Activated T-helper 2 cell treated with anti-CD3 and anti-CD28 coated beads, Interferon-gamma antibody, Interleukin-2, Interleukin-4, amounts not matched to agents 10 μg/mL and 5 μg/mL and 100 μg/mL, durations not matched to agents 14 hours and 24 hours and 36 hours (primary cell): ENCODE measurements around the gene OSBPL10. TPM values are rescaled to one million over a fixed set of nuclear protein-coding genes. Genes with fewer than 3 reads are reported as not detected.
"Not testable (repeated sequence)": the region's sequence is repeated elsewhere in the genome, so short reads cannot be mapped to it uniquely, and the experiment has no call there.

Source experiments
- DNase-seq: peaks from one replicate; pipeline ENCODE4 v3.0.0; 2021; ENCODE audit warnings: low spot score
- H3K27ac Mint-ChIP-seq: one replicate; pipeline ENCODE4 v1.8.0; 2021; ENCODE audit warnings: mixed read lengths
- H3K27me3 Mint-ChIP-seq: one replicate; pipeline ENCODE4 v1.8.0; 2021; ENCODE audit warnings: low read depth, mixed read lengths
- H3K36me3 Mint-ChIP-seq: one replicate; pipeline ENCODE4 v1.8.0; 2021; ENCODE audit warnings: low read depth, mixed read lengths
- H3K4me1 Mint-ChIP-seq: one replicate; pipeline ENCODE4 v1.8.0; 2021; ENCODE audit warnings: low read depth, mixed read lengths
- H3K4me3 Mint-ChIP-seq: one replicate; pipeline ENCODE4 v1.8.0; 2021; ENCODE audit warnings: low read depth, mild to moderate bottlenecking, moderate library complexity, mixed read lengths
- H3K9me3 Mint-ChIP-seq: one replicate; pipeline ENCODE4 v1.8.0; 2021; ENCODE audit warnings: mixed read lengths
- intact Hi-C: fragments of 100-400 bp; cut with micrococcal nuclease; formaldehyde crosslinking; loops from one replicate; pipeline ENCODE4 v1.15.1; 2023
- total RNA-seq: library from RNA; stranded (reverse); gene quantifications from 2 replicates; pipeline ENCODE4 v1.2.3, GENCODE V29; 2022

Gene OSBPL10
- total RNA-seq, 1 donor from 2014 or later = 42.5 TPM

- Mint-ChIP-seq H3K27ac (no peak overlapping the region), H3K27me3 (peaks cover 4% of the 10 kb centered on the region), H3K4me3 (no peak overlapping the region), H3K9me3 (no peaks in the 10 kb centered on the region), H3K4me1 (no peaks in the 10 kb centered on the region), H3K36me3 (no peaks in the 10 kb centered on the region)
- no peak for DNase-seq
- intact Hi-C loops = no loop called here
Observed at GRCh38 chr3:31789429-31789828, 191.6 kb downstream of the OSBPL10 start.

GRCh38 chr3:31785734-31786133, 195.3 kb downstream of the OSBPL10 start:
- Mint-ChIP-seq H3K4me1 (no peaks in the 10 kb centered on the region), H3K27me3 (peaks cover 3% of the 10 kb centered on the region)
- DNase-seq = no peak

GRCh38 chr3:31785286-31785685, 195.8 kb downstream of the OSBPL10 start:
- Mint-ChIP-seq H3K4me1 (no peaks in the 10 kb centered on the region), H3K4me3 (no peak overlapping the region), H3K27me3 (peaks cover 2% of the 10 kb centered on the region), H3K27ac (no peak overlapping the region), H3K36me3 (no peaks in the 10 kb centered on the region), H3K9me3 (peaks cover 4% of the 10 kb centered on the region)
- no peak for DNase-seq
- intact Hi-C loops = no loop called here

More at GRCh38 chr3:31785734-31786133, 195.3 kb downstream of the OSBPL10 start:
- H3K27ac Mint-ChIP-seq = no peak overlapping the region
- no peaks in the 10 kb centered on the region for H3K36me3 Mint-ChIP-seq
- intact Hi-C loops = no loop called here
- H3K4me3 Mint-ChIP-seq = no peak overlapping the region
- no peaks in the 10 kb centered on the region for H3K9me3 Mint-ChIP-seq

- DNase-seq, H3K4me3 Mint-ChIP-seq, intact Hi-C loops, H3K27ac Mint-ChIP-seq, H3K4me1 Mint-ChIP-seq, H3K27me3 Mint-ChIP-seq, H3K36me3 Mint-ChIP-seq: not testable (repeated sequence)
- peaks cover 13% of the 10 kb centered on the region for H3K9me3 Mint-ChIP-seq
Observed at GRCh38 chr3:31783851-31784250, 197.2 kb downstream of the OSBPL10 start.

- H3K27ac Mint-ChIP-seq, DNase-seq, H3K4me1 Mint-ChIP-seq, H3K36me3 Mint-ChIP-seq, H3K4me3 Mint-ChIP-seq, intact Hi-C loops, H3K27me3 Mint-ChIP-seq: not testable (repeated sequence)
- peaks cover 14% of the 10 kb centered on the region for H3K9me3 Mint-ChIP-seq
Observed at GRCh38 chr3:31782306-31782705, 198.8 kb downstream of the OSBPL10 start.

GRCh38 chr3:31779514-31779913, 201.5 kb downstream of the OSBPL10 start:
- Mint-ChIP-seq H3K27ac (no peak overlapping the region), H3K9me3 (peaks cover 14% of the 10 kb centered on the region), H3K36me3 (peaks cover 14% of the 10 kb centered on the region), H3K4me3 (no peak overlapping the region), H3K27me3 (no peaks in the 10 kb centered on the region), H3K4me1 (peaks cover 15% of the 10 kb centered on the region)
- DNase-seq = no peak
- intact Hi-C loops = no loop called here

GRCh38 chr3:31777887-31778286, 203.2 kb downstream of the OSBPL10 start:
- Mint-ChIP-seq H3K36me3 (peaks cover 14% of the 10 kb centered on the region), H3K27ac (no peak overlapping the region), H3K4me1 (peaks cover 23% of the 10 kb centered on the region), H3K4me3 (no peak overlapping the region), H3K9me3 (peaks cover 14% of the 10 kb centered on the region), H3K27me3 (no peaks in the 10 kb centered on the region)
- intact Hi-C loops = no loop called here
- no peak for DNase-seq

- Mint-ChIP-seq H3K4me1 (peaks cover 29% of the 10 kb centered on the region), H3K4me3 (no peak overlapping the region), H3K27ac (peak overlapping the region; percentile 8), H3K27me3 (no peaks in the 10 kb centered on the region), H3K36me3 (peaks cover 14% of the 10 kb centered on the region), H3K9me3 (peaks cover 14% of the 10 kb centered on the region)
- DNase-seq = no peak
- intact Hi-C loops = no loop called here
Observed at GRCh38 chr3:31777092-31777491, 204.0 kb downstream of the OSBPL10 start.

- H3K27ac Mint-ChIP-seq = no peak overlapping the region
- intact Hi-C loops = no loop called here
- peaks cover 38% of the 10 kb centered on the region for H3K4me1 Mint-ChIP-seq
- peaks cover 14% of the 10 kb centered on the region for H3K36me3 Mint-ChIP-seq
- H3K27me3 Mint-ChIP-seq = no peaks in the 10 kb centered on the region
- no peak for DNase-seq
- H3K9me3 Mint-ChIP-seq = peaks cover 14% of the 10 kb centered on the region
- H3K4me3 Mint-ChIP-seq = no peak overlapping the region
Observed at GRCh38 chr3:31776016-31776415, 205.0 kb downstream of the OSBPL10 start.

- no peak overlapping the region for H3K4me3 Mint-ChIP-seq
- H3K27me3 Mint-ChIP-seq = no peaks in the 10 kb centered on the region
- H3K27ac Mint-ChIP-seq = peak overlapping the region; percentile 58
- peaks cover 11% of the 10 kb centered on the region for H3K9me3 Mint-ChIP-seq
- intact Hi-C loops = no loop called here
- peaks cover 14% of the 10 kb centered on the region for H3K36me3 Mint-ChIP-seq
- no peak for DNase-seq
- peaks cover 41% of the 10 kb centered on the region for H3K4me1 Mint-ChIP-seq
Observed at GRCh38 chr3:31775383-31775782, 205.7 kb downstream of the OSBPL10 start.

GRCh38 chr3:31772758-31773473, 208.1 kb downstream of the OSBPL10 start:
- Mint-ChIP-seq H3K4me1 (peaks cover 51% of the 10 kb centered on the region), H3K4me3 (no peak overlapping the region), H3K27me3 (no peaks in the 10 kb centered on the region), H3K36me3 (peaks cover 14% of the 10 kb centered on the region), H3K27ac (peak overlapping the region; percentile 85), H3K9me3 (no peaks in the 10 kb centered on the region)
- DNase-seq = no peak
- intact Hi-C loops = loop anchor here (1.0 to 5.0 kb wide), 5 partner anchors 18 to 1006 kb away; partner anchors contain the start of gene STT3B

GRCh38 chr3:31772272-31772671, 208.8 kb downstream of the OSBPL10 start:
- intact Hi-C loops = loop anchor here (1.0 to 5.0 kb wide), 5 partner anchors 17 to 1005 kb away; partner anchors contain the start of gene STT3B
- H3K9me3 Mint-ChIP-seq = no peaks in the 10 kb centered on the region

GRCh38 chr3:31770822-31771326, 210.2 kb downstream of the OSBPL10 start:
- Mint-ChIP-seq H3K27ac (no peak overlapping the region), H3K4me1 (peaks cover 59% of the 10 kb centered on the region)

More at GRCh38 chr3:31772272-31772671, 208.8 kb downstream of the OSBPL10 start:
- Mint-ChIP-seq H3K27me3 (no peaks in the 10 kb centered on the region), H3K36me3 (peaks cover 7% of the 10 kb centered on the region), H3K4me1 (peaks cover 54% of the 10 kb centered on the region), H3K27ac (peak overlapping the region; percentile 85), H3K4me3 (no peak overlapping the region)
- no peak for DNase-seq

More at GRCh38 chr3:31770822-31771326, 210.2 kb downstream of the OSBPL10 start:
- intact Hi-C loops = loop anchor here (5.0 kb wide), 2 partner anchors 156 to 1004 kb away; no protein-coding TSS in a partner anchor
- Mint-ChIP-seq H3K4me3 (no peak overlapping the region), H3K27me3 (no peaks in the 10 kb centered on the region), H3K9me3 (no peaks in the 10 kb centered on the region), H3K36me3 (peaks cover 5% of the 10 kb centered on the region)
- no peak for DNase-seq
